Measurements from ENCODE around the gene TIMM10. TPM values are rescaled to one million over a fixed set of nuclear protein-coding genes. Genes with fewer than 3 reads are reported as not detected.
A peak's percentile ranks its signal among the peaks of the same experiment; 100 is the strongest.

The TIMM10 gene
- total RNA-seq, 1 donor from 2014 or later = 54.5 TPM

DNA sequence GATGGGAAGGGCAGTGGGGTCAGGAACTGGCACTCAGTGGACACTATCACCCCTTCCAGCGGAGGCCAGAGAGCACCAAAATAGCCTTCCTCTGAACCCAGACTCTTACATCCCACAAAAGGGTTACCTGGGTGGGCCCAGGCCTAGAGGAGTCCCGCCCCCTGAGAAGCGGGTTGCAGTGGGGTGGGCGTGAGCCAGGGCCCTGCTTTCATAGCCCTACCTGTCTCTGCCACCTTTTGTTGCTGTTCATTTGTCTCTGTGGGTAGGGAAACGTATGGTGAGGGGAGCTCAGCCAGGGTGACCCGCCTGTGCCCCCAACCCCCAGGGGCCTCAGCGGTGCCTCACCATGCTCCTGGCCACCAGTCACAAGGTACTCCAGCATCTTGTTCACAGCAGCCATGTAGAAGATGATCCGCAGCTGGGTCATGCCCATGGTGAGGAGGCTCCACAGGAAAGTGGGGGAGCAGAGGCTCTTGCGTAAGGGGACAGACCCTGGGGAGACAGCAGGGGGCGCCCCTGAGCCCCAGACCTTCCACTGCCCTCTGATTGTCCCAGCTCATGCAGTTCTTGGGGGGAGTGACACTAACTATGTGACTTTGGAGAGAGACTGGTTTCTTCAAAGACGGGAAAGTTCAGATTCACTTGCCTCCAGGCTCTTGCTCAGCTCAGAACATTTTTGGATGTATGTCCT is 39.0 kb downstream of the TIMM10 start:
- peak; percentile 56 for TF ChIP-seq CTCF (IDR thresholded peaks at IDR 0.05)
- no peak overlapping the region for H3K27ac Mint-ChIP-seq (ENCODE audit: unreplicated experiment)
- no peaks in the 10 kb centered on the region for H3K4me1 Mint-ChIP-seq (ENCODE audit: unreplicated experiment)
- H3K4me3 Mint-ChIP-seq (ENCODE audit: unreplicated experiment) = no peak overlapping the region
- no peaks in the 10 kb centered on the region for H3K9me3 Mint-ChIP-seq (ENCODE audit: unreplicated experiment)
- no peaks in the 10 kb centered on the region for H3K27me3 Mint-ChIP-seq (ENCODE audit: unreplicated experiment)
- no peak for DNase-seq (ENCODE audit: extremely low spot score, unreplicated experiment)
- H3K36me3 Mint-ChIP-seq (ENCODE audit: unreplicated experiment) = peaks cover 6% of the 10 kb centered on the region

- Mint-ChIP-seq H3K4me1 (ENCODE audit: unreplicated experiment) (no peaks in the 10 kb centered on the region), H3K27ac (ENCODE audit: unreplicated experiment) (no peak overlapping the region), H3K4me3 (ENCODE audit: unreplicated experiment) (no peak overlapping the region), H3K9me3 (ENCODE audit: unreplicated experiment) (no peaks in the 10 kb centered on the region), H3K36me3 (ENCODE audit: unreplicated experiment) (peaks cover 8% of the 10 kb centered on the region), H3K27me3 (ENCODE audit: unreplicated experiment) (no peaks in the 10 kb centered on the region)
- TF ChIP-seq CTCF (IDR thresholded peaks at IDR 0.05) = no peak
- no peak for DNase-seq (ENCODE audit: extremely low spot score, unreplicated experiment)
Observed at GRCh38 chr11:57490456-57491248, 39.9 kb downstream of the TIMM10 start.

DNA sequence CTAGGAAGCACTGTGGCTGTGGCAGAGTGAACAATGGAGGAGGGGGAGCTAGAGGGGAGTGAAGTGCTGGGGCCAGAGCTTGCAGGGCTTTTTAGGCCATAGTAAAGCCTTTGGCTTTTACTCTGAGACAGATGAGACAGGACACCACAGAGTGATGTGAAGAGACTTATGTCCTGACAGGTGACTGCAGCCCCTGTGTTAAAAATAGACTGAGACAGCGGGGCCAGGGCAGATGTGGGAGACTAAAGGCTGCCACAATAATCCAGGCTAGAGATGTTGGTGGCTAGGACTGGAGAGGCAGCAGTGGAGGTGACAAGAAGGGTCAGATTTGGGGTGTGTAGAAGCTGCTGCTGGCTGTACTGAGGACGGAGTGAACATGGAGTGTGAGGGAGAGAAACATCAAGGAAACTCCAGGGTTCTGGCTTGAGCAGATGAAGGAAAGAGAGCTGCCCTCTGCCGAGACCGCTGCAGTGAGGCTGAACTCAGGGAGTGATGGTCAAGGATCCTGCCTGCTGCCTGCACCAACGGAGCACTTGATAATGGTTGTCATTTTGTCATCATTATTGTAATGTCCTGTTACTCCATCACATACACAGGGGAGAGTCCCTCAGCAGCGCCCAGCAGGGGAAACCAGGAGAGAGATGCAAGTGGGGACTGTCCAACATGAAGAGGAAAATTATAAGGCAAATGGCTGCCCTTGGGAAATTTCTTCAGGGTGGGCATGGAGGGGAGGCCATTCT is 42.5 kb downstream of the TIMM10 start:
- H3K27me3 Mint-ChIP-seq (ENCODE audit: unreplicated experiment) = peaks cover 6% of the 10 kb centered on the region
- peaks cover 4% of the 10 kb centered on the region for H3K4me1 Mint-ChIP-seq (ENCODE audit: unreplicated experiment)
- no peak for DNase-seq (ENCODE audit: extremely low spot score, unreplicated experiment)
- H3K36me3 Mint-ChIP-seq (ENCODE audit: unreplicated experiment) = peaks cover 13% of the 10 kb centered on the region
- TF ChIP-seq CTCF (IDR thresholded peaks at IDR 0.05) = no peak
- no peaks in the 10 kb centered on the region for H3K9me3 Mint-ChIP-seq (ENCODE audit: unreplicated experiment)
- H3K27ac Mint-ChIP-seq (ENCODE audit: unreplicated experiment) = no peak overlapping the region
- H3K4me3 Mint-ChIP-seq (ENCODE audit: unreplicated experiment) = no peak overlapping the region

DNA sequence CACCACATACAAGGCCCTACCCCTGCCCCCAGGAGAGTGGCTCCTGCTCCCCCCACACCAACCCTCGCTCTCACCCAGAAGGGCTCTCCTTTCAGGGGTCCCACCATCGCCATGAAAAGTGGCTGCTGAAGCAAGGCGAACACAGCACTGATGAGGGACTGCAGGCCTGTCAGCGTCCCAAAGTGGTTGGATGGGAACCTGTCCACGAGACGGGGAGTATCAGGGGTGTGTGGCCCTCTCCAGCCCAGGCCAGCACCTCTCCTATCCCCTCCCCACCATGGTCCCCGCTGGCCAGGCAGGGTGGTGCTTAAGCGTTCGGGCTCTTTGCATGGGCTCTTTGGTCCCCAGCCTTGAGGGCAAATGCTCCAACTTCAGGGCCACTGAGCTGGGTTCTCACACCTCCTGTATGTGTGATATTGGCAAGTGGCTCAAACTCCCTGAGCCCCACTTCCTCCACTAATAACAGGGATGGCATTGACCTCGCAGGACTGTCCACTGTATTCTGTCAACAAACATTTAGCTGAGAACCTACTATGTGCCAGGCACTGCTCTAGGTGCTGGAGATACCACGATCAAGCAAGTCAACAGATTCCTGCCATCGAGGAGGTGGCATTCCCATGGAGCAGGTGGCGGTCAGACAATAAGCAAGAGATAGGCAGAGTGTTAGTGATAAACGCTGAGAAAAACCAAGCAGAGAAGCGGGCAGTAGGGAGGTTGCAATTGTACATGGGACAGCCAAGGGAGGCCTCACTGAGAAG is 43.4 kb downstream of the TIMM10 start:
- H3K9me3 Mint-ChIP-seq (ENCODE audit: unreplicated experiment) = no peaks in the 10 kb centered on the region
- H3K4me1 Mint-ChIP-seq (ENCODE audit: unreplicated experiment) = peaks cover 8% of the 10 kb centered on the region
- no peak for DNase-seq (ENCODE audit: extremely low spot score, unreplicated experiment)

More for the DNA sequence above, 43.4 kb downstream of the TIMM10 start:
- no peak for TF ChIP-seq CTCF (IDR thresholded peaks at IDR 0.05)
- peaks cover 13% of the 10 kb centered on the region for H3K36me3 Mint-ChIP-seq (ENCODE audit: unreplicated experiment)
- H3K27me3 Mint-ChIP-seq (ENCODE audit: unreplicated experiment) = peaks cover 10% of the 10 kb centered on the region
- H3K4me3 Mint-ChIP-seq (ENCODE audit: unreplicated experiment) = no peak overlapping the region
- no peak overlapping the region for H3K27ac Mint-ChIP-seq (ENCODE audit: unreplicated experiment)
